Cardiac septum (tissue), 1 donor: Measurements from ENCODE around the gene NEUROD1. TPM values are rescaled to one million over a fixed set of nuclear protein-coding genes. Genes with fewer than 3 reads are reported as not detected.

Source experiments
- DNase-seq: peaks from one replicate; pipeline ENCODE4 v3.0.0-alpha.2; 2020; ENCODE audit warnings: low spot score
- intact Hi-C: fragments of 100-400 bp; cut with DNase I; formaldehyde crosslinking; loops from one replicate; pipeline ENCODE4 v1.14.0; 2022
- total RNA-seq: library from RNA; stranded (reverse); fragmentation: NEBNext Ultra II Directional; extraction: Animal tissue kit (Norgen Biotek cat#: 25700); gene quantifications from one replicate; pipeline ENCODE4 v1.2.1, GENCODE V29; 2021
- donor health status: DM: no; HTN: no; CAD: no.

Gene NEUROD1
- total RNA-seq, 1 donor from 2014 or later, result not detected

DNA sequence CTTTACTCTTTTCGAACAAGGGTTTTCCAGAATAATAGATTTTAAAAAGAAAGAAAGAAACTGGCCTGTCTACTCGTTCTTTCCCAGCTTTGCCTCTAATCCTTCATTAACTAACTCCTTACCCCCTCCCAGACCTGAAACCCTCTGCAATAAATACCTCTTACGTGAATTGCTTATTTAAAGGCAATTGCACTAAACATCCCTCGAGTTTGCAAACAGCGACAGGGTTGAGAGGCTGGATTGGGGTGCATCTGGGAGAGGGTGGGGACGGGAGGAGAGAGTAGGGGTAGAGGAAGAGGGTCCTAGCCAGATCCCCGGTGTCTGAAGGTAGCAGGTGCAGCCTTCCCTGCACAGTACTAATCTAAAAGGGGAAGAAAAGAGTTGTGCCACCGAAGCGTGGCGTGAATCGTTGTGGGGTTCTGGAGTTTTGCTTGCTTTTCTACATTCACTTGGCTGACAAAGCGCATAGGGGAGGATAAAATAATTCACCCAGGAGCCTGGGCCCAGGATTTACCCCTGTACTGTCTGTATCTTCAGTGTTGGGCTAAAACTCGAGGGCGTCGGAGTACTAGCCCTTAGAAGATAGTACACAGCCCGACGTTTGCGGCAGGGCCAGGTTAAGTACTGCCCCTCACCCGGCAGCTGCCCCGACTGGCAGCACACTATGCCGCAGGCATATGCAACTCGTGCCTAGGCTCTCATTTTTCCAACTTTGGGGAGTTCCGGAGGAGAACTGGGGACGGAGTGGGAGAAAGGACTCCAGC, 1.9 kb upstream of the NEUROD1 start:
- intact Hi-C loops, result no loop called here
- DNase-seq, result no peak

DNA sequence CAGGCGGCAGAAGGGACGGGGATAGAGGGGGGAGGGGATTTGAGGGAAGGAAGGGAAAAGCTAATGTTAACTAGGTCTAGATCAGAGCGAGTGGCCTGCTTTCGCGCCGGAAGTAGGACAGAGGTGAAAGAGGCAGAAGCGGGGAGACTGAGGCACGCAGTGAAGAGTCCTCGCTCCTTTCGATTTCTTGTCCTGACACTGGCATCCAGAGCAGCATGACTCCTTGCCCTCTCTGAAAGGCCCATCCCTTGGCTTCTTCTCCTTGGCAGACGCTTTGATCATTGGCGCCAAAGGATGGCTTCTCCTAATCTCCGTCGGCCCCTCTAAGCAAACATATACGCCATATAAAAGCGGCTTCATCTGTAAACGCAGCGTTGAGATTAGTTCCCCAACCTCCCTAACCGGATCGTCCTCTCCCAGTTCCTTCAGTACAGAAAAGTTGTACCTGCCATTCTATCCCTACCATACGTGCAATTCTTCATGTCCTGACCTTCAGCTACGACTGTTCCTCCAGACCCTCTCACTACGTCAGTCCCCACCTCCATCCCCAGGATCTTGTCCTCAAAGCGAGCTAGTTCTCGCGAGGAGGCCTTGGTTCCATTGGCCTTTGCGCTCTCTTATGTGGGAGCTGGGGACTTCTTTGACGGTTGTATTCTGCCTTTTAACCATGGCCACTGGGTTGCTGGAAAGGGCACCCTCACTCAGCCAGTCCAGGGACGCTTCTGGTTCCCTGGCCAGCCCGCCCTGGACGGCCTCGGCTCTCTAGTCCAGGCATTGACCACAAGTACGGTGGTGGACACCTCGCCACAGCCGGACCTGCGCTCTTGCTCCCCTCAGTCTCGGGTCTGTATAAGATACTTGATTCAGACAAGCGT, 857 bp upstream of the NEUROD1 start:
- intact Hi-C loops, result no loop called here
- DNase-seq, result no peak

DNA sequence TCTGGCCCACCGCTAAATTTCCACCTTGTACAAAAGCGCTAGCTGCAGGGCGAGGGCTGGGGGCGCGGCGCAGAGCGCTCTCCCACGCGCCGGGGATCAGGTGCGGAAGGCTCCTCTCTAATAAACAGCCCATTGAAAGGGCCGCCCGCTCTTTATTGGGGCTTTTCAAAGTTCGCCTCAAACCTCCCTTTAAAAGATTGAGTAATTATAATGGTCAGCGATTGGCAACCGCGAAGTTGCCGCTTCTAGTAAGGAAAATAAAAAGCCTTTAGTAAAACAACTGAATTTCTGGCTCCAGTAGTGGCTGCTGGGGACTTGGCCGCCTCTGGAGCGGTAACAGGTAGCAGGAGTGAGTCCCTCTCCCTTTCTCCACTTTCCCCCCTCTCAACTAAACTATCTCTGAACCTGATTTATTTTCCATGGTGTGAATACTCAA, 755 bp downstream of the NEUROD1 start:
- DNase-seq, result no peak
- intact Hi-C loops, result no loop called here

DNA sequence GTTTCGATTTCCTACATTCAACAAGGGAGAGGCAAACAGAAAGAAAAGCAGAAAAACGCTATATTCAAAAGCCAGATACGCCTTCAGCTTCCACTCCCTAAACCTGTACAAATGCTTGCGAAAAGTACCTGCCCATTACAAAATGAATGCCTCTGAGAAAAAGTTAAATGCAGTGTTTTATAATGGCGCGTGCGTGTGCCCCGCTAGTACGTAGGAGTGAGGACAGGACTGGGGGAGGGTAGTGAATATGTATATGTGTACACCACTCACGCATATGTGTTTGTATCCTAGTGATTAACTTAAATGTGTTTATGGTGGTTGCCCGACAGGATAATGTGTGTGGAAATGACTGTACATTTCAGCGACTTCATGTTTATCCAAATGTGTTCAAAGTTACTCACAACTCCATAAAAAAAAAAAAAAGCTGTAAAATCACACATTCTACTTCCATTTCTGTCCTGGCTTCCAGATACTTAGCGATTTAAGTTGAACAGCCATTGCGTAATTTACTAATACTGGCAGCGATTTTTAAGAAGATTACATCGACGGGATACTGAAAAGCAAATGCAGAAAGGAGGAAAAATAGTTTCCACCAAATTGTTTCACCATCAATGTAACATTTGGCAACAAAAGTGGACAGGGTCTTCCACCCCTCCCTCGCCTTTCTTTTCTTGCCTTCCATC, 1.3 kb downstream of the NEUROD1 start:
- intact Hi-C loops, result no loop called here
- no peak for DNase-seq

DNA sequence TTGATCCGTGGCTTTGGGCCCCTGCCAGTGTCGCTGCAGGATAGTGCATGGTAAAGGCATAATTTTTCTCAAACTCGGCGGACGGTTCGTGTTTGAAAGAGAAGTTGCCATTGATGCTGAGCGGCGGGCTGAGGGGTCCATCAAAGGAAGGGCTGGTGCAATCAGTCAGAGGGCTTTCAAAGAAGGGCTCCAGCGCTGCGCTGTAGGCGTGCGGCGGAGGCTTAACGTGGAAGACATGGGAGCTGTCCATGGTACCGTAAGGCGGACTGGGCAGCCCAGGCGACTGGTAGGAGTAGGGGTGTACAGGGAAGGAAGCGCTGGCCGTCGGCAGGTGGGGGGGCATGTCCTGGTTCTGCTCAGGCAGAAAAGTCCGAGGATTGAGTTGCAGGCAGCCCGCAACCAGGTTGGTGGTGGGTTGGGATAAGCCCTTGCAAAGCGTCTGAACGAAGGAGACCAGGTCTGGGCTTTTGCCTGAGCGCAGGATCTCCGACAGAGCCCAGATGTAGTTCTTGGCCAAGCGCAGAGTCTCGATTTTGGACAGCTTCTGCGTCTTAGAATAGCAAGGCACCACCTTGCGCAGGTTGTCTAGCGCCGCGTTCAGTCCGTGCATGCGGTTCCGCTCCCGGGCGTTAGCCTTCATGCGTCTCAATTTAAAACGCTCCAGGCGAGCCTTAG, 2.3 kb downstream of the NEUROD1 start:
- no peak for DNase-seq
- intact Hi-C loops, result no loop called here

DNA sequence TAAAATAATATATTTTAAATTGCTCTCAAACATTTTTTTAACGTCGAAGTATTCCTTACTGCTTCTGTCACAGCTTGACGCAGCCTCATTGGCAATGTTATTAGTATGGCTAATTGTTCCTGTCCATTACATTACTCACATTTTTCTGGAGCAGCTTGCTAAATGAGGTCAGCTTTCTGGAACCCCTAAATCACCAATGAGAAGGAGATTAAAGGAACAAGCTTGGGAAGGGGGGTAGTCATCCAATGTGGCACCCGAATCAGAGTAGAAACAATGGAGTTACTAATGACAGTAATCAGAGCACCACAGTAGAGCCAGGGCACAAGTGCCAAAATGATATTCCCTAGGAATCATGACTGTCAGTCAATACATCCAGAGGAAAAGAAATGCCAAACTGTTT, 5.1 kb downstream of the NEUROD1 start:
- intact Hi-C loops, result no loop called here
- no peak for DNase-seq

DNA sequence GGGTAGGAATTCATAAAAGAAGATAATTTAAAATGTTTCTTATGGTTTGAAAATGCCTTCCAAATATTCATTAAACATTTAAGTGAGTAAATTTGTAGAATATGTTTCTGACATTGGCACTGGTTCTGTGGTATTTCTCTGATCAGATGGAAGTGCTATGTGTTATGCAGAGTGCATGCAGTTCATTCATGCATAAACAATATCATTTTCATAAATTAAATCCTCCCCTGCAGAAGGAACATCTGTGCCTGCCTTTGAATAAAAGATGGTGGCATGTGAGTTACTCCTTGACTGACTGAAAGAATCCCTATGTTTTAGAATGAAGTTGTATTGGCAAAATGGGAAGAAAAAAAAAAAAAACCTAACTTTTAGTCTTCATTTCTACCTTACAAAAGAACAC, 5.9 kb downstream of the NEUROD1 start:
- intact Hi-C loops, result no loop called here
- DNase-seq, result no peak

DNA sequence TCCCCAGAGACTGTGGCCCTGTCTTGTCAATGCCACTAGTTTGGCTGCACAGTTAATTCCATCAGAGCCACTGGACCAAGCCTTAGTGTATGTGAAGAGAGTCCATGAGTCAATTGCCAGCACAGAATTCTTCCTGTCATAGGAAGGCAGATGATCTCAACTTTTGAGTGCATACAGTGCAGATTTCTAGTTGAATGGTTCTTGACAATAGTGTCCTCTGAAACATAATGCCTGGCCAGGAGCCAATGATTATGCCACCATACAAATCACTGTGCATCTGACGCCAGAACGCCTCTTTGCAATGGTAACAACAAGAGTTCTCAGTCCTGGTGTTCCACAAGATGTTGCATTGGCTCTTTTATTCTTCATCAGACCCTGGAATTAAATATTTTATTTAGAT, 7.1 kb downstream of the NEUROD1 start:
- intact Hi-C loops, result no loop called here
- DNase-seq, result no peak

DNA sequence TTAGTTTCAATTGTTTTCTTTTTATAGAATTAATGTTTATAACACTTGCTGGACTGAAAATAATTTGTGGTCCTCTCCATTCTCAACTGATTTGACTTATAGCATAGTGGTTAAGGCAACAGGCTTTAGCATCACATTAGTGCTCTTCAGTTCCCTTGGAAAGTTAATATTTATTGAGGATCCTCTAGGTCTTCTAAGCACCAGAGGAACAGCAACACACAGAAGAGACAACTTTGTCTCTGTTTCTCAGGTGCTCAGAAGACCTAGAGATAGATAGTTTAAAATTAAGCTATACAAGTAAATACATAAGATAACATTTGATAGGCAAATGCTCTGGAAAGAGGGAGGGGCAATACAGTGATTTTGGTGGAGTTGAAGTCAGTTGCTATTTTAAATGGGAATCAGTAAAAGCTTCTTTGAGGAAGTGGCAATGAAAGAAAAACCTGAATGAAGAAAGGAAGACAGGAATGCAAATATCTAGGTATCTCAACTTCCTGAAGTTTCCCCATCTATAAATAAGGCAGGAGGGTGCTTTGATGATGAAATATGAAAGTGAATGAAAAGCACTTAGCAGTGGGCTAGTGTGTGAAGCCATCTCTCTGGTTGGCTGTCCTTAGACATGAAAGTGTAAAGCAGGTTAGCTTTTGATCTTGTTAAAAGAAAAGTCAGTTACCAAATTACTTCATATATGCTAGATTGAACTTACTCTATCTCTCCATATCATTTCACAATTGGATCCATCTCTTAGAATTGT, 7.9 kb downstream of the NEUROD1 start:
- intact Hi-C loops, result no loop called here
- no peak for DNase-seq

DNA sequence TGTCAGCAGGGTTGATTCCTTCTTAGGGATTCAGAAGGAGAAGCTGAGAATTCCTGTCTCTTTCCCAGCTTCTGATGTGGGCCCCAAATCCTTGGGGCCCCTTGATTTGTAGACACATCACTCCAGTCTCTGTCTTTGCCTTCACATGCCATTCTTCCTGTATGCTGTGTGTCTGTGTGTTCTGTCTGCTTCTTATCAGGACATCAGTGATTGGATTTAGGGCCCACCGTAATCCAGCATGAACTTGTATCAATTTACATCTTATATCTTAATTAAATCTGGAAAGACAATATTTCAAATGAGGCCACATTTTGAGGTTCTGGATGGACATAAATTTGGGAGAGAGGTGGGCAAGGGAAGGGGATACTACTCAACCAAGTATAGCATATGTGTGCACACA, 9.7 kb downstream of the NEUROD1 start:
- intact Hi-C loops, result no loop called here
- DNase-seq, result no peak

DNA sequence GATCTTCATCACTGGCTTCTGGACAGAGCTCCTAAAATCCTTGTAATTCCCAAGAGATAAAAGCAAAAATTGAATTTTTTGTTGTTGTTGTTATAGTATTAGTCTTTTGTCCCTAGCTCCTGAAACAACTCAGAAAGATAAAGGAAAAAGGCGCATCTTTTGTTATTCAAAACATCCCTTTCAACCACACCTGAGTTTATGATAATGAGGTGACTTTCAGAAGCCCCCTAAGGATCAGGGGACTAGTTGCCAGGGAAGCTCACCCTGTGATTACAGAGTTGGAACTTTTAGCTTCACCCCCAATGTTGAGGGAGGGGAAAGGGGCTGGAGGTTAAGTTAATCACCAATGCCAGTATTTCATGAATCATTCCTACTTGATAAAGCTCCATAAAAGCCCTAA, 13.1 kb downstream of the NEUROD1 start:
- no peak for DNase-seq
- intact Hi-C loops, result no loop called here

DNA sequence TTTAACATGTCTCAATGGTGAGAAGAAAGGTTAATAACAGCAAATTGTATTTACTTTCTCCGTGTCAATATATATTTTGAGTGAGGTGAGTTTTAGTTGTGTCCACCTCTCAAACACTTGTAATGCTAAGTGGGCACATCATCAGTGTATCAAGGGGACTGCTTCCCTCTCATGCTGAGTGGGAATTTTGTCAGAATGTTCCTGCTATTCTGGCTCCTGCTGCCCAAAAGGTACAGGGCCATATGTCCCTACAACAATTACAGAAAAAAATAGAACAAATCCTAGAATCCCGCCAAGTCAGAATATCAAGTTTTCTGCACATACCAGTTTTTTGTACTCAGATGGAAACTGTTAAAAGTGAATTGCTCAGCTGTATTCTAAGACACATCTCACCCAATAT, 18.0 kb downstream of the NEUROD1 start:
- intact Hi-C loops, result no loop called here

DNA sequence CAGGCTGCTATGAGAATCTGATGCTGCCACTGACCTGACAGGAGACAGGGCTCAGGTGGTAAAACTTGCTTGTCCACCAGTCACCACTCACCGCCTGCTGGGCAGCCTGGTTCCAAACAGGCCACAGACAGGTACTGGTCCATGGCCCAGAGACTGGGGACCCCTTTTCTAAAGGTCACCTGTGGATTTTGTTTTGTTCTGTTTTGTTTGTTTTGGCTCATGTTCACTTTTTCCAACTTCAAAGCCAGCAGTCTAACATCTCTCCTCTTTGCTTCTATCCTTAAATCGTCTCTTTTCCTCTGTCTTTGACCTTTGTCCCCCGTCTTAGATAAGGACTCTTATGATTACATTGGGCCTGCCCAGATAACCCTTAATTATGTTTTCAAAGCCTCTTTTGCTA, 20.1 kb downstream of the NEUROD1 start:
- intact Hi-C loops, result no loop called here
- no peak for DNase-seq

More for the DNA sequence above, 18.0 kb downstream of the NEUROD1 start:
- DNase-seq, result no peak

DNA sequence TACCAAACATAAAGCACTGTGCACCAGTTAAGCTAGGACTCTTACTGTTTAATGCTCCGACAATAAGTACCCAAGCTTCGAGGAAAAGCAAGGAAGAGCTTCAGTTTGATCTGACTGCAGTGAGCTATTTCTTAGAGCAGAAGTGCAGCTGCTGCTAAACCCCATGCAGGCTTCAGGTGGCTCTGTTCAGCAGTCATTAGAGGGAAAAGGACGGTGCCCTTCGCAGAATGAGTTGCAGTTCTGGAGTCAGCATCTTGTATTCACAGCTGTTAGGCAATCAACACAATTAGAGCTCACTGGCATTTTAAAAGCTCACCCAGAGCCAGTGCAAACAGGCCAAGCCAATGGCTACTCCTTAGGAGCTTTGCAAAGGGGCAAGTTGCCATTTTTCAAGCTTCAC, 21.9 kb downstream of the NEUROD1 start:
- intact Hi-C loops, result no loop called here

DNA sequence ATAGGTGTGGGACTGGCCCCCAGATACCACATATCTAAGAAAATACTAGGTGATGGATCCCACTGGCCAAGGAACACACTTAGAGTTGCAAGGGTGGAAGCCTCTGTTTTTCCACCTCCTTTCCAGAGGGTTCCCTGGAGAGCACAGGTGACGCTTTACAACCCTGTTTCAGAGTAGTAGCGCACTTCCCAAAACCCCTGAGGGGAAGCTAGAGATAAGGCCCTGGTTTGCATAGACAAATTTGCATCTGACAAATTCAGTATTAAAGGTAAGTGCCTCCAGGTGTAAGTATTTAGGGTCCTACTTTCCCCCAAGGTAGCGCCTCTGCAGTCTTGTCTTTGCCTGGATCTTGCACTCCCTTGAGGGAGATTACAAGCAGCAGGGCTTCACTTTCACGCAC, 22.9 kb downstream of the NEUROD1 start:
- DNase-seq, result no peak
- intact Hi-C loops, result no loop called here

More for the DNA sequence above, 21.9 kb downstream of the NEUROD1 start:
- no peak for DNase-seq

DNA sequence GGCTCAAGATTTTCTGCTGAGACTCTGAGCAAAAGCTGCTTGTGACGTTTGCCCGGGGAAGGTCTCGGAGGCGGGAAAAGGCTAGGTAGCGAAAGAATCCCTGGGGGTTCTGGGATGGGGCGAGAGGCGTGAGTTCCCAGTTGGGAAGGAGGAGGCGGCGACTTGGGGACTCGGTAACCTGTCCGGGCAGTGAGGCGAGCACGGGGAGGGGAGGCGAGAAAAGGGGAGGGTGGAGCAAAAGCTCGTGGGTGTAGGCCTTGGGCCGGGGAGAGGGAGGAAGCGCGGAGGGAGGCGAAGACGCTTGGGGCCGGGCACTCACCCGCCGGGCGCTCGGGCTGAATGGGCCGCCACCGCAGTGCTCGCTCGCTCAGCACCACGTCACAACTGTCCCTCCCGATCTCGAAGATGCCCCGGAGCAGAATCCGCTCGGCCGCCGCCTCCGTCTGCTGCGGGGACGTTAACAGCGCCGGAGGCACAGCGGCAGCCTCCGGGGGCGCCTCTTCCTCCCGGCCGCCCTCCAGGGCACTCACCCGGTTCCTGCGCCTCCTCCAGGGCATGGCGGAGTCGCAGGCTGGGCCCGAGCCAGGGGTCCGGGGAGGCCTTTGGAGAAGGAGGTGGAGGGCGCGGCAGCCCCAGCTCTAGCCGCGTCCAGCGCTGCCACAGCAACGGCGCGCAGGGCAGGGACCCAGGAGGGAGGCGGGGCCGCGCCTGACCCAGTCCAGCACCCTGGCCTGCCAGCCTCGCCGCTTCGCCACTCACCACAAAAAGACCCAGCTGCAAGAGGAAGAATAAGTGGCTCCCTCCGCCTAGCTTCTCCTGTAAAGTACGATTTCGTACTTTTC, 23.6 kb downstream of the NEUROD1 start, which contains the start of gene CERKL:
TSS of gene CERKL (minus strand) at position 656 of the 842 bp plus-strand sequence. CDS start at position 557, 99 bp downstream.
- intact Hi-C loops, result no loop called here
- DNase-seq, result no peak

DNA sequence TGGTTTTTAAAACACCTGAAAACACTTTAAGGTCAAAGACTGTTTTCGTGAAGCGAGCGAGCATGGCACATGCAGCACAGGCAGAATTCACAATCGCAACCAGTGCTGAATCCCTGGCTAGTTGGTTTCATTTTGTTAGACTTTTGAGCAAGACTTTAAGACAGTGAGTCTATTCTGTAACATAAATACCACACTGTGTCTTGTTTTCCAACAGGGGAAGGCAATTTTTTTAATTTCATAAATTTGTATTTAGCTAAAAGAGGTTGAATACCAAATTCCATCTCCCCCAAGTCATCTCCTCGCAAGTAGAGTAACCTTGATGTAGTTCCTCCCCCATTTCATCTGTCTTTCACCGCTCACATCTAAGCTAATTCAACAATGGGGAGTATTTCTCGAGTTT, 24.8 kb downstream of the NEUROD1 start:
- no peak for DNase-seq
- intact Hi-C loops, result no loop called here

DNA sequence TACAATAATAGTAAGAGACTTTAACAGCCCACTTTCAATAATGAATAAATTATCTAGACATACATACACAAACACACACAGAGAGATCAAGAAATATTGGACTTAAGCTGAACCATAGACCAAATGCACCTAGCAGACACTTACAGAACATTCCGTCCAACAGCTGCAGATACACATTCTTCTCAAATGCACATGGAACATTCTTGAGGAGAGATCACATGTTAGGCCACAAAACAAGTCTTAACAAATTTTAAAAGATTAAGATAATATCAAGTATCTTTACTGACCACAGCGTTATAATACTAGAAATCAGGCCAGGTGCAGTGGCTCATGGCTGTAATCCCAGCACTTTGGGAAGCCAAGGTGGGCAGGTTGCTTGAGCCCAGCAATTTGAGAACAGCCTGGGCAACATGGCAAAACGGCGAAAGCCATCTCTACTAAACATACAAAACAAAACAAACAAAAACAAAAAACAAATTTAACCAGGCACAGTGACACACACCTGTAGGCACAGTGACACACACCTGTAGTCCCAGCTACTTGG, 30.8 kb downstream of the NEUROD1 start:
- intact Hi-C loops, result no loop called here
- no peak for DNase-seq
